GM18526 (cell line): ENCODE data around the gene UBASH3B.

ENCODE experiments used
- POLR2A ChIP-seq: IDR thresholded peaks from 3 replicates; pipeline ENCODE4 v1.6.1; 2011; ENCODE audit not compliant: insufficient read length; ENCODE audit errors: extremely low read depth

The UBASH3B gene

GRCh38 chr11:122807731-122808477 lies 152.4 kb downstream of the UBASH3B start:
- TF ChIP-seq POLR2A: no peak

GRCh38 chr11:122808478-122808869 lies 153.0 kb downstream of the UBASH3B start:
- no peak for TF ChIP-seq POLR2A

GRCh38 chr11:122809866-122810265 lies 154.3 kb downstream of the UBASH3B start:
- TF ChIP-seq POLR2A: no peak

- no peak for TF ChIP-seq POLR2A
These were observed 156.2 kb downstream of the UBASH3B start for GRCh38 chr11:122811721-122812120.

GRCh38 chr11:122812638-122813037 lies 157.1 kb downstream of the UBASH3B start:
- no peak for TF ChIP-seq POLR2A

- no peak for TF ChIP-seq POLR2A
These were observed 157.8 kb downstream of the UBASH3B start for GRCh38 chr11:122813176-122813893.

GRCh38 chr11:122813894-122814270 lies 158.4 kb downstream of the UBASH3B start:
- no peak for TF ChIP-seq POLR2A

- no peak for TF ChIP-seq POLR2A
These were observed 158.9 kb downstream of the UBASH3B start for GRCh38 chr11:122814401-122814800.

- no peak for TF ChIP-seq POLR2A
These were observed 160.4 kb downstream of the UBASH3B start for GRCh38 chr11:122815900-122816299.

GRCh38 chr11:122816761-122817520 lies 161.4 kb downstream of the UBASH3B start:
- TF ChIP-seq POLR2A: no peak

GRCh38 chr11:122820158-122820557 lies 164.6 kb downstream of the UBASH3B start:
- no peak for TF ChIP-seq POLR2A

GRCh38 chr11:122821169-122821568 lies 165.6 kb downstream of the UBASH3B start:
- no peak for TF ChIP-seq POLR2A

- no peak for TF ChIP-seq POLR2A
These were observed 166.7 kb downstream of the UBASH3B start for GRCh38 chr11:122822241-122822640.

GRCh38 chr11:122823564-122823963 lies 168.0 kb downstream of the UBASH3B start:
- TF ChIP-seq POLR2A: no peak

- TF ChIP-seq POLR2A: no peak
These were observed 177.4 kb downstream of the UBASH3B start for GRCh38 chr11:122832721-122833470.
